VCaP (cell line): Measurements from ENCODE around the gene SPG7.

Source experiments
- H3K27ac ChIP-seq: fragments of 450-650 bp; 2 replicates; pipeline ENCODE4 v1.5.1; 2017
- TF ChIP-seq, protein P1 (sequence below): fragments of 450-650 bp; conservative IDR thresholded peaks from 2 replicates; pipeline ENCODE4 v1.5.1; 2017; ENCODE audit warnings: mild to moderate bottlenecking, moderate library complexity

SPG7 gene

DNA sequence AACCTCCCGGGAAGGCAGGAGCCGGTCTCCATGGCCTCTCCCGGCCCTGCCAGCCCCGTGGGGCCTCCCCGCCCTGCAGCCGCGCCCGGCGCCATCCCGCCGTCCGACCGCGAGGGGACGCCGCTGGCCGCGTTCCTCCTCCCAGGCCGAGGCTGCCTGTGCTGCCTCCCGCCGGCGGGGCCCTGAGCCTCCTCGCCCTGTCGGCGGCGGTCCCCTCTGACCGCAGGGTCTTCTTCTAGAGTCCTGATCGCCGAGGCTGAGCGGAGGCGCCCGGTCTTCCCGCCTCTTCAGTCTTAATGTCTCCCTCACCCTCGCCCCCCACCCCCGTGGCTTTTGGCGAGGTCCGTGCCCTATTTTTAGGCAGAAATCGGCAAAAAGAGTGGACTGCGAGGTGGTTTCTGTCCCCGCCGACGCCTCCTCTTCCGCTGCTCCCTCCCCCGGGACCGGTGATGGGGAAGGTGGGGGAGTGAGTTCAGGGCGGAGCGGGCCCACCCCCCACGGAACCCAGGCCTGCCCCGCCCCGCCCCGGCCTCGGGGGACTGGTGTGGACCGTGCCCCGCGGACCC is 66.6 kb downstream of the SPG7 start:
- no peak overlapping the region for H3K27ac ChIP-seq
- TF ChIP-seq, protein P1, sequence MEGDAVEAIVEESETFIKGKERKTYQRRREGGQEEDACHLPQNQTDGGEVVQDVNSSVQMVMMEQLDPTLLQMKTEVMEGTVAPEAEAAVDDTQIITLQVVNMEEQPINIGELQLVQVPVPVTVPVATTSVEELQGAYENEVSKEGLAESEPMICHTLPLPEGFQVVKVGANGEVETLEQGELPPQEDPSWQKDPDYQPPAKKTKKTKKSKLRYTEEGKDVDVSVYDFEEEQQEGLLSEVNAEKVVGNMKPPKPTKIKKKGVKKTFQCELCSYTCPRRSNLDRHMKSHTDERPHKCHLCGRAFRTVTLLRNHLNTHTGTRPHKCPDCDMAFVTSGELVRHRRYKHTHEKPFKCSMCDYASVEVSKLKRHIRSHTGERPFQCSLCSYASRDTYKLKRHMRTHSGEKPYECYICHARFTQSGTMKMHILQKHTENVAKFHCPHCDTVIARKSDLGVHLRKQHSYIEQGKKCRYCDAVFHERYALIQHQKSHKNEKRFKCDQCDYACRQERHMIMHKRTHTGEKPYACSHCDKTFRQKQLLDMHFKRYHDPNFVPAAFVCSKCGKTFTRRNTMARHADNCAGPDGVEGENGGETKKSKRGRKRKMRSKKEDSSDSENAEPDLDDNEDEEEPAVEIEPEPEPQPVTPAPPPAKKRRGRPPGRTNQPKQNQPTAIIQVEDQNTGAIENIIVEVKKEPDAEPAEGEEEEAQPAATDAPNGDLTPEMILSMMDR = no peak

- H3K27ac ChIP-seq = no peak within 1 kb of the TSS
- TF ChIP-seq, protein P1 = no peak
Measured at GRCh38 chr16:89575247-89576152, 67.3 kb downstream of the SPG7 start, which contains the start of gene CPNE7. Gene CPNE7 (plus strand): TSS chr16:89575758. CDS start chr16:89575898, 140 bp downstream.

- TF ChIP-seq, protein P1 = no peak
- H3K27ac ChIP-seq = no peak overlapping the region
Measured at GRCh38 chr16:89576153-89577054, 68.2 kb downstream of the SPG7 start.

DNA sequence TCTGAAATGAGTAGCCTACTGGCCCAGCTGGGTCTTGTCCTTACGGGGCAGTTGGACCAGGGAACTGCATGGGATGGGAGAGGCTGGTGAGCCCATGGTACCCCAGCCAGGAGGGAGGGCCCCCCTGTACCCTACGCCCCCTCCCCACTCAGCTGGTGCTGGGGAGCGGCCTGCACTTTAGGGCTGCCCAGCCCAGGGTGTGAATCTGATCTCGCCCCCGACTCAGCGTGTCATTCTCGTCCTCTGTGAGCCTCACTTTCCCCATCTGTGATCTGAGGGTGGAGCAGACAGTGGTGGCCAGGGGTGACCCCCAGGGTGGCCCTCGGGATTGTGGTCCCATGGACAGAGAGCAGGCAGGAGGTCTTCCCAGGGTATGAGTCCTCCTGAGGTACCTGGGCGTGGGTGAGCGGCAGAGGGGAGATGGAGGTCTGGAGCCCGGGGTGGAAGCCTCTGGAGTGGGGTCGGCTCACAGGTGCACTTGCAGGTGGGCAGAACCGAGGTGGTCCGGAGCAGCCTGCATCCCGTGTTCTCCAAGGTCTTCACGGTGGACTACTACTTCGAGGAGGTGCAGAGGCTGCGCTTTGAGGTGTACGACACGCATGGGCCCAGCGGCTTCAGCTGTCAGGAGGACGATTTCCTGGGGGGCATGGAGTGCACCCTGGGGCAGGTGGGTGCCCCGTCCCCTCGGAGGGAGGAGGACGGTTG is 69.0 kb downstream of the SPG7 start:
- TF ChIP-seq, protein P1 = no peak

DNA sequence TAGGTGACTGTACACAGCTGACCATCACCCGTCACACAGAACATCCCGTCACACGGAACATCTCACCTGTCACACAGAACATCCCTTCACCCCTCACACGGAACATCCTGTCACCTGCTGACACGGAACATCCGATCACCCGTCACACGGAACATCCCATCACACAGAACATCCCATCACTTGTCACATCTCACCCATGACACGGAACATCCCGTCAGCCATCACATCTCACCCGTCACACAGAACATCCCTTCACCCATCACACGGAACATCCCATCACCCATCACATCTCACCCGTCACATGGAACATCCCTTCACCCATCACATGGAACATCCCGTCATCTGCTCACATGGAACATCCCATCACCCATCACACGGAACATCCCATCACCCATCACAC is 71.1 kb downstream of the SPG7 start:
- TF ChIP-seq, protein P1 = no peak

More for the DNA sequence above, 69.0 kb downstream of the SPG7 start:
- H3K27ac ChIP-seq = no peak overlapping the region

DNA sequence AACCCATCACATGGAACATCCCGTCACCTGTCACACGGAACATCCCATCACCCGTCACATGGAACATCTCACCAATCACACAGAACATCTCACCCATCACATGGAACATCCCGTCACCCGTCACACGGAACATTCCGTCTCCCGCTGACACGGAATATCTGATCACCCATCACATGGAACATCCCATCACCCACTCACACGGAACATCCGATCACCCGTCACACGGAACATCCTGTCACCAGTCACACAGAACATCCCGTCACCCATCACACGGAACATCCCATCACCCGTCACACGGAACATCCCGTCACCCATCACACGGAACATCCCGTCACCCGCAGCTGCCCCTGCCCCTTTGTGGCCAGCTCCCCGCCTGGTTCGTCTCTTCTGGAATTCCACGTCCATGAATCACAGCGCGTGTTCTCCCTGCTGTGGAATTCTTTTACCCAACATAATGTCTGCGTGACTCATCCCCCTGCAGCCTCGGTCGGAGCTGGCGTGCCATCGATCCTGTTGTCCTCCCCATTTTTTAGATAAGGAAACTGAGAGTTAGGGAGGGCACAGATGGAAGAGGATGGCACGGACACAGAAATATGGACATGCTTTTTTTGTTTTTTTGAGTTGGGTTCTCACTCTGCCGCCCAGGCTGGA is 73.0 kb downstream of the SPG7 start:
- TF ChIP-seq, protein P1 = no peak
- peak overlapping the region; percentile 80 for H3K27ac ChIP-seq

More for the DNA sequence above, 71.1 kb downstream of the SPG7 start:
- H3K27ac ChIP-seq = no peak overlapping the region
